HUES48 (cell line): Measurements from ENCODE around the gene NR1D1.

Source experiments
- H3K27ac ChIP-seq: one replicate; pipeline ENCODE4 v1.7.0; 2013; ENCODE audit warnings: low read depth, low read length, inconsistent platforms
- H3K27me3 ChIP-seq: 2 replicates; pipeline ENCODE4 v1.6.1; 2013; ENCODE audit warnings: mild to moderate bottlenecking, low read length; ENCODE audit not compliant: control insufficient read depth, insufficient read depth
- H3K36me3 ChIP-seq: 2 replicates; pipeline ENCODE4 v1.6.1; 2013; ENCODE audit warnings: low read length; ENCODE audit not compliant: control insufficient read depth, insufficient read depth
- H3K4me1 ChIP-seq: 2 replicates; pipeline ENCODE4 v1.6.1; 2013; ENCODE audit warnings: mild to moderate bottlenecking, low read length; ENCODE audit not compliant: control insufficient read depth, insufficient read depth
- H3K4me3 ChIP-seq: 2 replicates; pipeline ENCODE4 v1.5.1; 2013; ENCODE audit warnings: mild to moderate bottlenecking, low read depth, low read length
- H3K9ac ChIP-seq: 2 replicates; pipeline ENCODE4 v1.6.1; 2013; ENCODE audit warnings: mild to moderate bottlenecking, low read depth, low read length, moderate library complexity
- H3K9me3 ChIP-seq: 2 replicates; pipeline ENCODE4 v1.6.1; 2013; ENCODE audit warnings: low read length; ENCODE audit not compliant: control insufficient read depth, insufficient read depth

The NR1D1 gene

GRCh38 chr17:40110026-40110845, 9.8 kb upstream of the NR1D1 start:
- H3K9ac ChIP-seq, result no peak overlapping the region
- H3K4me1 ChIP-seq, result peaks cover 79% of the 10 kb centered on the region
- H3K4me3 ChIP-seq, result no peak overlapping the region

GRCh38 chr17:40108970-40109824, 8.8 kb upstream of the NR1D1 start:
- Histone ChIP-seq H3K9me3 (no peaks in the 10 kb centered on the region), H3K4me1 (peaks cover 83% of the 10 kb centered on the region), H3K9ac (no peak overlapping the region), H3K4me3 (no peak overlapping the region), H3K36me3 (no peaks in the 10 kb centered on the region), H3K27me3 (peaks cover 34% of the 10 kb centered on the region), H3K27ac (peak overlapping the region; percentile 76)

More at GRCh38 chr17:40110026-40110845, 9.8 kb upstream of the NR1D1 start:
- H3K27ac ChIP-seq, result peak overlapping the region; percentile 76
- no peaks in the 10 kb centered on the region for H3K9me3 ChIP-seq
- peaks cover 33% of the 10 kb centered on the region for H3K27me3 ChIP-seq
- H3K36me3 ChIP-seq, result no peaks in the 10 kb centered on the region

- H3K27ac ChIP-seq, result peak overlapping the region; percentile 17
- no peaks in the 10 kb centered on the region for H3K9me3 ChIP-seq
- H3K9ac ChIP-seq, result peak overlapping the region; percentile 38
- H3K4me3 ChIP-seq, result 0 out of 2 replicates have a peak overlapping the region, but pooled peaks have one; percentile 11
- H3K27me3 ChIP-seq, result peaks cover 34% of the 10 kb centered on the region
- no peaks in the 10 kb centered on the region for H3K36me3 ChIP-seq
- peaks cover 78% of the 10 kb centered on the region for H3K4me1 ChIP-seq
These were observed 7.3 kb upstream of the NR1D1 start for GRCh38 chr17:40107522-40108174.

GRCh38 chr17:40106760-40107521, 6.6 kb upstream of the NR1D1 start:
- peaks cover 34% of the 10 kb centered on the region for H3K27me3 ChIP-seq
- H3K4me3 ChIP-seq, result 0 out of 2 replicates have a peak overlapping the region, but pooled peaks have one; percentile 11
- H3K9me3 ChIP-seq, result no peaks in the 10 kb centered on the region
- no peaks in the 10 kb centered on the region for H3K36me3 ChIP-seq
- no peak overlapping the region for H3K9ac ChIP-seq
- H3K27ac ChIP-seq, result no peak overlapping the region
- H3K4me1 ChIP-seq, result peaks cover 71% of the 10 kb centered on the region

- Histone ChIP-seq H3K9ac (no peak overlapping the region), H3K9me3 (no peaks in the 10 kb centered on the region), H3K27me3 (peaks cover 38% of the 10 kb centered on the region), H3K27ac (no peak overlapping the region), H3K4me1 (peaks cover 67% of the 10 kb centered on the region), H3K36me3 (no peaks in the 10 kb centered on the region), H3K4me3 (no peak overlapping the region)
These were observed 5.7 kb upstream of the NR1D1 start for GRCh38 chr17:40105861-40106759.

GRCh38 chr17:40104594-40105486, 4.5 kb upstream of the NR1D1 start:
- peaks cover 63% of the 10 kb centered on the region for H3K4me1 ChIP-seq
- H3K4me3 ChIP-seq, result no peak overlapping the region
- no peak overlapping the region for H3K27ac ChIP-seq
- H3K9me3 ChIP-seq, result no peaks in the 10 kb centered on the region
- H3K36me3 ChIP-seq, result no peaks in the 10 kb centered on the region
- no peak overlapping the region for H3K9ac ChIP-seq
- H3K27me3 ChIP-seq, result peaks cover 46% of the 10 kb centered on the region

- H3K27me3 ChIP-seq, result peaks cover 53% of the 10 kb centered on the region
- H3K9me3 ChIP-seq, result no peaks in the 10 kb centered on the region
- H3K4me1 ChIP-seq, result peaks cover 65% of the 10 kb centered on the region
- H3K36me3 ChIP-seq, result no peaks in the 10 kb centered on the region
- no peak overlapping the region for H3K27ac ChIP-seq
- no peak overlapping the region for H3K4me3 ChIP-seq
- no peak overlapping the region for H3K9ac ChIP-seq
These were observed 3.3 kb upstream of the NR1D1 start for GRCh38 chr17:40103688-40104087.

- no peak overlapping the region for H3K9ac ChIP-seq
- H3K27ac ChIP-seq, result peak overlapping the region; percentile 53
- peaks cover 53% of the 10 kb centered on the region for H3K27me3 ChIP-seq
- H3K4me1 ChIP-seq, result peaks cover 66% of the 10 kb centered on the region
- no peaks in the 10 kb centered on the region for H3K9me3 ChIP-seq
- H3K36me3 ChIP-seq, result no peaks in the 10 kb centered on the region
- no peak overlapping the region for H3K4me3 ChIP-seq
These were observed 2.8 kb upstream of the NR1D1 start for GRCh38 chr17:40103071-40103661.
